ENCODE data around the gene GLUL. TPM values are rescaled to one million over a fixed set of nuclear protein-coding genes. Genes with fewer than 3 reads are reported as not detected.

The GLUL gene
- total RNA-seq, 1 experiment from 2014 or later, result 159 TPM

GRCh38 chr1:182332261-182333060, 59.1 kb downstream of the GLUL start:
- Histone ChIP-seq H3K4me1 (ENCODE audit: insufficient read depth, low read length) (no peaks in the 10 kb centered on the region), H3K36me3 (ENCODE audit: low read depth, low read length) (no peaks in the 10 kb centered on the region), H3F3A (ENCODE audit: low read length, unreplicated experiment) (no peaks in the 10 kb centered on the region), H2AFZ (ENCODE audit: low read length) (no peak overlapping the region), H3K4me2 (ENCODE audit: low read length) (no peak overlapping the region), H3K9me2 (replicated peaks; ENCODE audit: low read length) (no peaks in the 10 kb centered on the region), H3K79me2 (ENCODE audit: low read length) (no peaks in the 10 kb centered on the region), H3K9ac (ENCODE audit: low read length) (no peak overlapping the region), H3K27ac (ENCODE audit: low read length) (no peak overlapping the region), H3K9me3 (ENCODE audit: low read length) (no peaks in the 10 kb centered on the region), H3K27me3 (ENCODE audit: low read length) (no peaks in the 10 kb centered on the region), H4K20me1 (ENCODE audit: low read length) (no peaks in the 10 kb centered on the region), H3K4me3 (ENCODE audit: low read length) (no peak overlapping the region)
- intact Hi-C loops (cut with micrococcal nuclease), result loop anchor here (5.0 kb wide), 1 partner anchor 45 kb away; no protein-coding TSS in a partner anchor
- ChIA-PET CTCF (no interaction called here), POLR2A (ENCODE audit: unreplicated experiment) (no interaction called here)
- BruUV-seq (replicated peaks), result no TSS peak
- TF ChIP-seq EZH2 (IDR thresholded peaks at IDR 0.05; ENCODE audit: low read length, unreplicated experiment) (no peak), CTCF (conservative IDR thresholded peaks at IDR 0.05; ENCODE audit: low read depth, low read length) (no peak), EZH2phosphoT487 (IDR thresholded peaks at IDR 0.05; ENCODE audit: borderline replicate concordance, low read length) (no peak)
- ATAC-seq (no peak), DNase-seq (no peak)

Other genes with a start within 250 kb of the GLUL start
- not detected in 2 replicates for gene TEDDM1, start 8.9 kb upstream of the GLUL start, total RNA-seq (2014; rRNA removed)
- gene RGSL1, start 58.4 kb upstream of the GLUL start, total RNA-seq (2014; rRNA removed), result not detected in 2 replicates
- 1.3 and 2.1 TPM in 2 replicates for gene RNASEL, start 197.5 kb upstream of the GLUL start, total RNA-seq (2014; rRNA removed)
- 0.40 and 1.5 TPM in 2 replicates for gene RGS16, start 212.6 kb upstream of the GLUL start, total RNA-seq (2014; rRNA removed)